Parathyroid adenoma (tissue), 2 donors: ENCODE data around the gene PPFIA2.

ENCODE experiments used
- H2AFZ ChIP-seq: fragments of 300-600 bp; sonication (generic); one replicate; pipeline ENCODE4 v1.7.0; 2017; ENCODE audit warnings: antibody characterized with exemption, mild to moderate bottlenecking
- H3K27ac ChIP-seq: fragments of 300-600 bp; sonication (generic); one replicate; pipeline ENCODE4 v1.7.0; 2017
- H3K27me3 ChIP-seq: fragments of 300-600 bp; sonication (generic); one replicate; pipeline ENCODE4 v1.7.0; 2017; ENCODE audit warnings: low read length; ENCODE audit not compliant: control insufficient read depth, insufficient read depth
- H3K36me3 ChIP-seq: fragments of 300-600 bp; sonication (generic); one replicate; pipeline ENCODE4 v1.7.0; 2017; ENCODE audit warnings: low read length; ENCODE audit not compliant: control insufficient read depth, insufficient read depth
- H3K4me1 ChIP-seq: fragments of 300-600 bp; sonication (generic); one replicate; pipeline ENCODE4 v1.7.0; 2017; ENCODE audit warnings: control low read depth
- H3K4me2 ChIP-seq: fragments of 300-600 bp; sonication (generic); one replicate; pipeline ENCODE4 v1.7.0; 2017; ENCODE audit warnings: low read length
- H3K4me3 ChIP-seq: fragments of 300-600 bp; sonication (generic); one replicate; pipeline ENCODE4 v1.7.0; 2017; ENCODE audit warnings: low read depth, low read length
- H3K79me2 ChIP-seq: fragments of 300-600 bp; sonication (generic); one replicate; pipeline ENCODE4 v1.7.0; 2017; ENCODE audit warnings: control low read depth
- H3K9ac ChIP-seq: fragments of 300-600 bp; sonication (generic); one replicate; pipeline ENCODE4 v1.7.0; 2017; ENCODE audit warnings: mild to moderate bottlenecking
- H3K9me3 ChIP-seq: fragments of 300-600 bp; sonication (generic); one replicate; pipeline ENCODE4 v1.7.0; 2017; ENCODE audit warnings: low read length; ENCODE audit not compliant: control insufficient read depth
- CTCF ChIP-seq: fragments of 300-600 bp; sonication (generic); IDR thresholded peaks from one replicate; pipeline ENCODE4 v1.7.0; 2017; ENCODE audit warnings: antibody characterized with exemption, mild to moderate bottlenecking
- donor health status: primary hyperparathyroidism.

Gene PPFIA2

GRCh38 chr12:81253360-81253759, 505.8 kb downstream of the PPFIA2 start:
- Histone ChIP-seq H3K9me3 (no peaks in the 10 kb centered on the region), H3K9ac (no peak overlapping the region), H3K4me1 (no peaks in the 10 kb centered on the region), H3K36me3 (no peaks in the 10 kb centered on the region), H2AFZ (no peak overlapping the region), H3K27me3 (no peaks in the 10 kb centered on the region), H3K79me2 (no peaks in the 10 kb centered on the region), H3K4me3 (no peak overlapping the region), H3K27ac (no peak overlapping the region), H3K4me2 (no peak overlapping the region)
- no peak for TF ChIP-seq CTCF

GRCh38 chr12:81252228-81252627, 506.9 kb downstream of the PPFIA2 start:
- Histone ChIP-seq H3K4me3 (no peak overlapping the region), H3K4me2 (no peak overlapping the region), H2AFZ (no peak overlapping the region), H3K79me2 (no peaks in the 10 kb centered on the region), H3K36me3 (no peaks in the 10 kb centered on the region), H3K27ac (no peak overlapping the region), H3K27me3 (no peaks in the 10 kb centered on the region), H3K9ac (no peak overlapping the region), H3K4me1 (no peaks in the 10 kb centered on the region), H3K9me3 (no peaks in the 10 kb centered on the region)
- TF ChIP-seq CTCF = no peak

GRCh38 chr12:81249976-81250375, 509.2 kb downstream of the PPFIA2 start:
- Histone ChIP-seq H3K4me1 (no peaks in the 10 kb centered on the region), H3K27me3 (no peaks in the 10 kb centered on the region), H3K27ac (no peak overlapping the region), H3K79me2 (no peaks in the 10 kb centered on the region), H3K36me3 (no peaks in the 10 kb centered on the region), H3K4me2 (no peak overlapping the region), H3K4me3 (no peak overlapping the region), H2AFZ (no peak overlapping the region), H3K9me3 (no peaks in the 10 kb centered on the region), H3K9ac (no peak overlapping the region)
- TF ChIP-seq CTCF = no peak

- H3K79me2 ChIP-seq = no peaks in the 10 kb centered on the region
- no peak overlapping the region for H3K4me3 ChIP-seq
- H3K36me3 ChIP-seq = no peaks in the 10 kb centered on the region
- no peaks in the 10 kb centered on the region for H3K9me3 ChIP-seq
- H3K9ac ChIP-seq = no peak overlapping the region
- H3K4me2 ChIP-seq = no peak overlapping the region
- no peaks in the 10 kb centered on the region for H3K27me3 ChIP-seq
- H2AFZ ChIP-seq = no peak overlapping the region
- no peaks in the 10 kb centered on the region for H3K4me1 ChIP-seq
- TF ChIP-seq CTCF = no peak
- H3K27ac ChIP-seq = no peak overlapping the region
These were observed 513.1 kb downstream of the PPFIA2 start for GRCh38 chr12:81245907-81246570.

GRCh38 chr12:81245458-81245857, 513.7 kb downstream of the PPFIA2 start:
- Histone ChIP-seq H2AFZ (no peak overlapping the region), H3K27me3 (no peaks in the 10 kb centered on the region), H3K79me2 (no peaks in the 10 kb centered on the region), H3K9ac (no peak overlapping the region), H3K36me3 (no peaks in the 10 kb centered on the region), H3K27ac (no peak overlapping the region), H3K9me3 (no peaks in the 10 kb centered on the region), H3K4me3 (no peak overlapping the region), H3K4me1 (no peaks in the 10 kb centered on the region), H3K4me2 (no peak overlapping the region)
- TF ChIP-seq CTCF = no peak
